Endodermal cell (in vitro differentiated cells): ENCODE measurements around the gene OR1A2. TPM values are rescaled to one million over a fixed set of nuclear protein-coding genes. Genes with fewer than 3 reads are reported as not detected.

Experiments
- total RNA-seq, 2 donors: library from RNA; stranded (reverse); fragmentation: NEBNext Ultra II Directional in 1 of 2; extraction: Animal tissue kit (Norgen Biotek cat#: 25700) in 1 of 2; gene quantifications; 2 replicates in 1 of 2; 3 replicates in 1 of 2; pipeline ENCODE4 v1.2.1, GENCODE V29; 2021

The OR1A2 gene
- total RNA-seq, 2 donors from 2014 or later, result not detected

Other genes with a start within 250 kb of the OR1A2 start
- gene OR1D5, start 133.9 kb upstream of the OR1A2 start, total RNA-seq, result not detected
- not detected for gene OR1D2, start 93.1 kb upstream of the OR1A2 start, total RNA-seq
- not detected for gene OR1G1, start 70.0 kb upstream of the OR1A2 start, total RNA-seq
- gene OR1A1, start 10.1 kb downstream of the OR1A2 start, total RNA-seq, result not detected
- gene OR3A1, start 100.8 kb downstream of the OR1A2 start, total RNA-seq, result not detected
- gene OR3A2, start 188.8 kb downstream of the OR1A2 start, total RNA-seq, result not detected
- gene OR1E1, start 200.9 kb downstream of the OR1A2 start, total RNA-seq, result not detected
- not detected for gene OR3A3, start 213.9 kb downstream of the OR1A2 start, total RNA-seq
- gene OR1E2, start 236.3 kb downstream of the OR1A2 start, total RNA-seq, result not detected